Measurements from ENCODE around the gene DRC7.
"Not testable (repeated sequence)": the region's sequence is repeated elsewhere in the genome, so short reads cannot be mapped to it uniquely, and the experiment has no call there.

DNA sequence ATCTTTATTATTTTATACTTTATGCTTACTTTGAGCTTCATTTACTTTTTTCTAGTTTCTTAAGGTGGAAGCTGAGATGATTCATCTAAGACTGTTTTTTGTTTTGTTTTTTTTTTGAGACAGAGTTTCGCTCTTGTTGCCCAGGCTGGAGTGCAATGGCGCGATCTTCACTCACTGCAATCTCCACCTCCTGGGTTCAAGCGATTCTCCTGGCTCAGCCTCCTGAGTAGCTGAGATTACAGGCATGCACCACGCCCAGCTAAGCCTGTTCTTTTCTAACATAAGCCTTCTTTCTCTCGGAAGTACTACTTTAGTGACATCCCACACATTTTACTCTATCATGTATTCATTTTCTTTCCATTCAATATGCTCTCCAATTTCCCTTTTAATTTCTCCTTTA lies 18.0 kb downstream of the DRC7 start:
- TF ChIP-seq, protein P1, sequence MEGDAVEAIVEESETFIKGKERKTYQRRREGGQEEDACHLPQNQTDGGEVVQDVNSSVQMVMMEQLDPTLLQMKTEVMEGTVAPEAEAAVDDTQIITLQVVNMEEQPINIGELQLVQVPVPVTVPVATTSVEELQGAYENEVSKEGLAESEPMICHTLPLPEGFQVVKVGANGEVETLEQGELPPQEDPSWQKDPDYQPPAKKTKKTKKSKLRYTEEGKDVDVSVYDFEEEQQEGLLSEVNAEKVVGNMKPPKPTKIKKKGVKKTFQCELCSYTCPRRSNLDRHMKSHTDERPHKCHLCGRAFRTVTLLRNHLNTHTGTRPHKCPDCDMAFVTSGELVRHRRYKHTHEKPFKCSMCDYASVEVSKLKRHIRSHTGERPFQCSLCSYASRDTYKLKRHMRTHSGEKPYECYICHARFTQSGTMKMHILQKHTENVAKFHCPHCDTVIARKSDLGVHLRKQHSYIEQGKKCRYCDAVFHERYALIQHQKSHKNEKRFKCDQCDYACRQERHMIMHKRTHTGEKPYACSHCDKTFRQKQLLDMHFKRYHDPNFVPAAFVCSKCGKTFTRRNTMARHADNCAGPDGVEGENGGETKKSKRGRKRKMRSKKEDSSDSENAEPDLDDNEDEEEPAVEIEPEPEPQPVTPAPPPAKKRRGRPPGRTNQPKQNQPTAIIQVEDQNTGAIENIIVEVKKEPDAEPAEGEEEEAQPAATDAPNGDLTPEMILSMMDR (IDR thresholded peaks at IDR 0.05) = not testable (repeated sequence)
- TF ChIP-seq POLR2AphosphoS5, EP300, POLR2A (IDR thresholded peaks at IDR 0.05): not testable (repeated sequence)
